ENCODE data around the gene ST8SIA2.

GRCh38 chr15:92399271-92399950 is 5.7 kb downstream of the ST8SIA2 start:
- TF ChIP-seq CTCF (IDR thresholded peaks at IDR 0.05; ENCODE audit: low read depth, low read length, missing input control), result no peak
- TF ChIP-seq SP1 (IDR thresholded peaks at IDR 0.05), result no peak
- TF ChIP-seq GABPA (IDR thresholded peaks at IDR 0.05 in 1 of 2, conservative IDR thresholded peaks at IDR 0.05 in 1 of 2), result no peak
- TF ChIP-seq REST (IDR thresholded peaks at IDR 0.05), result no peak
